ENCODE measurements around the gene CFAP119.

Gene CFAP119

GRCh38 chr16:30710971-30711370 is 50.9 kb downstream of the CFAP119 start:
- DNase-seq (ENCODE audit: low read depth in 2 of 2), result no peak

All from stimulated activated CD8-positive, alpha-beta memory T cell treated with anti-CD3 and anti-CD28 coated beads, Interleukin-7, amount 100 ng/mL, for 1 hour (primary cell).